GM21390 (cell line): ENCODE measurements around the gene CAMK2N1.

Experiments used
- ATAC-seq: cut with Tn5 transposase; IDR thresholded peaks from one replicate; pipeline ENCODE4 v1.9.1; 2021; ENCODE audit not compliant: unreplicated experiment

Gene CAMK2N1

DNA sequence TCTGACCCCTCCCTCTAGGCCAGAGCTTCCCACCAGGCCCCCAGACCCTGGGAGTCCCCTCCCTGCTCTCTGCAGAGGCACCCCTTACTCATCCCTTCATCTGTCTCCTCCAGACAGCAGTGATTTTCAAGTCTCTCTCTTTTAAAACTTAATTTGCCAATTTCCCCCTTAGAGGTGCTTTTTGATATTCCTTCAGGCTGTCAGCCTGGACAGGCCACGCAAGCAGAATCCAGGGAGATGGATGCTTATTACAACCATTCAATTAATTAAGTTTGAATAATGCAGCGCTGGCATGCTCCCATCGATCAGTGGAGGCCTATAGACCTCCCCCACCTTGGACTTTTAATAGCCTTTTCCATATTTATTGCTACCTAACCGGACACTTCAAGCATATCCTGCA, 6.2 kb downstream of the CAMK2N1 start:
- ATAC-seq: no peak

DNA sequence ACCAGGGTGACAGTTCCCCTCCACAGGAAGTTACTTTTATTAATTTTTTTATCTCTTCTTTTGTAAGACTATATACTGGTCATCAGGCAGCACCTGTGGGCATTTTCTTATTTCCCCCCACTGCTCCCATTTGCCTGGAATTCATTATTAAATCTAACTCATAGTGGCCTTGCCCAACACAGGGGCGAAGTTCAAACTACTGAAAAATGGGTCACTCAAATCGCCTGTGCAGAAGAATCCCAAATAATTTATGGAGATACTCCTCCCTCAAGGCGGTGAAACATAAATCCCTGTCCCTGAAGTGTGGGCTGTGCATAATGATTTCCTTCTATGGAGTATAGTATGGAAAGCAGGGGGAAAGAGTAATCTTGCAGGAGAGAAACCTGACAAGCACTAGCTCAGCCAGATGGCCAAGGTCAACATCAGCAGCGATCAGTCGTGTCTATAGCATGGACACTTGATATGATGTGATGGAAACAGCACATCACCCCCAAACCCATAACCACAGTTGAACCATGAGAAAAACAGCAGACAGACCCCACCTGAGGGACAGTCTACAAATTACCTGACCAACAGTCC, 7.9 kb downstream of the CAMK2N1 start:
- no peak for ATAC-seq

DNA sequence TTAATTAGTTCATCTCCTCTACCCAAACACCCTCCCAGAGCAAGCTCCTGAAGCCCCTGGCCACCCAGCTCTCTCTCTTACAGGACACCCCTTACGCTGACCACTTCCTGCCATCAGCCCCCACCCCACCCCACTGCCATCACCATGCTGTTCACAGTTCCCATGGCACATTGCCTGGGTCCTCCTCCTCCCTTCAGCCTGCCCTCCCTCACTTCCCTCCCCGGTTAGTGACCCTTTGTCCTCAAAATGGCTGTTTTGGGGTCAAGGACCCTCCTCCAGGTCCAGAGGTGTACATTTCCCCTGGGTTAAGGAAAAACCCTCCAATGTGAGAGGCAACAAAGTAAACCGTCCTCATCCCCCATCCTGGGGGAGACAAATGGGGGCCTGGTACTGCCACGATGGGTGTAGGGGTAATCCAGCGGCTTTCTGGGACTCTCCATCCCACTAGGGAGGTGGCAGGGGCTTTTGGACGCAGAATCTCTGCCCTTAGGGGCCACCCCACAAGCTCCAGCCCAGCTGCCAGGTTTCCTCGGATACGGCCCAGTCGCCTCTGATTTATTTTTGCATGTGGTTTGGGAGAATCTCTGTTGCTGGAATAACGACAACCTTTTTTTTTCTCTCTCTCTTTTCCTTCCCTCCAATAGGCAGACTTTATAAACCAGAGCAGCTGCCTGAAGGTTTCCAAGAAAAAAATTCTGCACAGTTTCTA, 8.5 kb downstream of the CAMK2N1 start:
- ATAC-seq: no peak

DNA sequence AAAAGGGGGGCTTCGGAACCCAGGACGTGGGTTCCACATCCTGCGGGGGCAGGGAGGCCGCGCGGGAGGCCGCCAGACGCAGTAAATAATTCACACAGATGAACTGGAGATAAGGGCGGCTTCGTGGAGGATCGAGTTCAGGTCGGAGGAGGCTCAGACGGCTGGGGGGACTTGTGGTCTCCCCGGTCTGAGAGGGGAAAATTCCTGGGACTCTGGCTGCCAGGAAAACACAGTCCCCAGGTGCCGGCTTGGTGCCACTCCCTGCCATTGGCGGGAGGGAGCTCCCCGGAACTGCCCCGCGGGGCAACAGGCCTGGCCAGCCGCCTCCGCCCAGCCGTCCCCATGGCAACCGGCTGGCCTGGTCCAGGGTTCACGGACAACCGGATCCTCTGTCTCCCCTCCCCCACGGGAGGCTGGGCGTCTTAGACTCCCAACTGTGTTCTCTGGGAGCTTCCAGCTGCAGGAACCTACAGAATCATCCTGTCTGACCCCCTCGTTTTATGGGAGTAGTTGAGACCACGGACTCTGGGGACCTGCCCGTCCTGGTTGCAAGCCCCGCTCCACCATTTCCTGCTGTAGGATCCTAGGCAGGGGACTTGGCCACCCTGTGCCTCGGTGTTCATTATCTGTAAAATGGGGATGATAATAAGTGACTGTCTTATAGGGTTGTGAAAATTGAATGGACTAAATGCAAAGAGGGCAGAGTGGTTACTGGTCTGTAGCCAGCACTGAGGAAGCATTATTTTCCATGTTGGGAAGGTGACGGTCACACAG, 9.6 kb downstream of the CAMK2N1 start:
- no peak for ATAC-seq

DNA sequence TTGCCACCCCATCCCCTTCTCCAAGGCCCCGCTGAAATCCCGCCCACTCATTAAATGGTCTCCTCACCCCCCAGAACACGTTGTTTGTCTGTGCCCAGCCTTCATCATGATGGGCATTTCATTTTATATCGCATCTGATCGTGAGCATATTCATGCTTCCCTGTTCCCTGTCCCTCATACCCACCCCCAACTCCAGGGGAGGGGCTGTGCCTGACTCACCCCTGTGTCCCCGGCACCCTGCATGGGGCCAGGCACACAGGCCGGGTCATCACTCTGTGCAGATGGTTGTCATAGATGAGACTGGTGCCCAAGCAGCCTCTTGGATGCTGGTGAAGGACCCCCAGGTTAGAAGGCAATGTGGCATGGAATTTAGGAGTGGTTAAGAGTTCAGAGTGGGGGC, 11.0 kb downstream of the CAMK2N1 start:
- ATAC-seq: no peak

DNA sequence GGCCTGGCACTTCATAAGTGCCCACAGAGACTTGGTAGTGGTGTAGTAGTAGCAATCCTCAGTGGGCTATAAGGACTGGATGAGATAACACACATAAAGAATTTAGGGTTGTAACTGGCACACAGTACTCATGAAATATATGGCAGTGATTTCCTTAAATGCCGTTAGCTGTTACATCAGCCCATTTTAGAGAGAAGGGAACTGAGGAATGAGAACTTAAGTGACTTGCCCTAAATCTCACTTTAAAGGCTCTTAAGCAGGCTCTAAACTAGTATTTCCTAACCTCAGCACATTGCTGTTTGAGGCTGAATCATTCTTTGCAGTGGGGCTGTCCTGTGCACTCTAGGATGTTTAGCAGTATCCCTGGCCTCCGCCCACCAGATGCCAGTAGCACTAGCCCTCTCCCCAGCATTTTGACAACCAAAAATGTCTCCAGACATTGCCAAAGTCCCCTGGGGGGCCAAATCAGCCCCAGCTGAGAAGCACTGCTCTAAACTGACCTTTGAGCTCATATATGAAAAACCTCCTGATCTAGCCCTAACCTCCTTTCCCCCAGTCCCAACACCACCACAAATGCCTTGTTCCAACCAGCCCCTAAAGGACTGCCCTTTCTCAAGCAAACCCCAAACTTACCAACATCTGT, 11.6 kb downstream of the CAMK2N1 start:
- no peak for ATAC-seq

DNA sequence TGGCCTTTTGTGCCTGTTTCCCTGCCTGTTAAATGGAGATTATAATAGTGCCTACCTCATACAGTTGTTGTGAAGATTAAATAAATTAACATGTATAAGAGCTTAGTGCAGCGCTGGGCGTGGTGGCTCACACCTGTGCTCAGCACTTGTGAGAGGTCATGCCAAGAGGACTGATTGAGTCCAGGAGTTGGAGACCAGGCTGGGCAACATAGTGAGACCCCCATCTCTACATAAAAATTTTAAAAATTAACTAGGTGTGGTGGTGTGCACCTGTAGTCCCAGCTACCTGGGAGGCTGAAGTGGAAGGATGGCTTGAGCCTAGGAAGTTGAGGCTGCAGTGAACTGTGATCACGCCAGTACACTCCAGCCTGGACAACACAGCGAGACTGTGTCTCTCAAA, 12.1 kb downstream of the CAMK2N1 start:
- no peak for ATAC-seq

DNA sequence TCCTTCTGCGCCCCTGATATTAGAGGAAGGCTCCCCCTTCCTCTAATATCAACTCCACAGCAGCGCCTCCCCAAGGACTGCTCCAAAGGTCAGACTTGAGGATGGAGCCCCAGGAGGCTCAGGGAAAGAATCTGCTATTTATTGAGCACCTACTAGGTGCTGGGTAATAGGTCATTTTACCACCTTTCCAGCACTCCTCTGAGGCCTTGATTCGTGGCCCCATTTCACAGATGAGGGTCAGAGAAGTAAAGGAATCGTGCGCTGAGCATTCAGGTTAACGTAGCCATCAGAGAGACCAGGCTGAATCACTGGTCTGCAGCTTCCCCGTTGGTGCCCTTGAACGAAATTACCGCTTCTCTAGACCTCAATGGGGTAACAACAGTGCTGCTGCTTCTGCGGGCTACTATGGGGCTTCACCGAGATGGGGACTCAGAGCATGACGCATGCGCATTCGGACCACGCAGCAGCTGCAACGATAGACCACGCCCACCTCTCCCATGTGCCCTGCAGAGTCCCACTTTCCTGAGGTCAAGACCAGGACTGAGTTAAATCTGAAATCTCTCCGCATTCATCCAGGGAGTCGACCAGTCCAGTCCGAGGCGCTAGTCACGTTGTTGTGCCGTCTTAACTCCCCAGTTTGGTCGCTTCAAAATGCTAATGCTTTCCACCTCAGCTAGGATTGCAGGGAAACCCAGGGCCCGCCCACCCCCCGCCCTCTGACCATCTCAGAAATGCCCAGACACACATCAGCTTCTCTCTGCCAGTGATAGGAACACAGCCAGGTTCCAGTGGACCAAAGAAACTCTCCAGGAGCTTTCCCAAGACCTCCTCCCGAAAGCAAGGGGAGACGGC, 12.9 kb downstream of the CAMK2N1 start:
- no peak for ATAC-seq

DNA sequence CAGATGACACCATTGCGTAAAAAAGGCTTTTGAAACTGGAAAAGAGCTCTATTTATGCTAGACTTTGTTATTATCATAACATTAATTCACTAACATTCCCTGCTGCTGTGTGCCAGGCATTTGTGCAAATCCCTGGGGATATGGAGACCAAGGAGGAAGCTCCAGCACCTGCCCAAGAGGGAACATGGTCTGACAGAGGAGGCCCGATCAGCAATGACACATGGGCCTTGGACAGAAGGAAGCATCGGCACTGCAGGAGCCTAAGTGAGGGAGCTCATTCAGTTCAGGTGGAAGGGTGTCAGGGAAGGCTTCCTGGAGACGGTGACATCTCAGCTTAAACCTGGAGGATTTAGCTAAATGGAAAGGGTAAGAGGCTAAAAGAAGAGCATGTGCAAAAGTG, 13.9 kb downstream of the CAMK2N1 start:
- no peak for ATAC-seq

DNA sequence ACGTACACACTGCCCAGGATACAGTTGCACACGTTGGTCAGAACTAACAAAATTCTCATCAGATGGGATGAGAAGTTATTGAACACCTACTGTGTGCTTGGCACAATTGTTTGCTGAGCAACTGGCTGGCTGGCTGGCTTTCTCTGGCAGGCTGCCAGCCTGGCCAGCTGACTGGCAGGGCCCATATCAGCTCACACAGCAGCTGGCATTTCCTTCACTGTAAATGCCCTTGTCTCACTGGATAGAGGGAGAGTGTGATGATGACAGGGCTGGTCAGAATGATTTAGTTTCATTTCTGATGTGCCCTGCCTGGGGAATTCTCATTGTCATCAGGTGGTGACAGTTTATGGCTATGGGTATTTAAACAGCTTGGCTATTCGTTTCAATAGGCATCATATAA, 15.8 kb downstream of the CAMK2N1 start:
- no peak for ATAC-seq

DNA sequence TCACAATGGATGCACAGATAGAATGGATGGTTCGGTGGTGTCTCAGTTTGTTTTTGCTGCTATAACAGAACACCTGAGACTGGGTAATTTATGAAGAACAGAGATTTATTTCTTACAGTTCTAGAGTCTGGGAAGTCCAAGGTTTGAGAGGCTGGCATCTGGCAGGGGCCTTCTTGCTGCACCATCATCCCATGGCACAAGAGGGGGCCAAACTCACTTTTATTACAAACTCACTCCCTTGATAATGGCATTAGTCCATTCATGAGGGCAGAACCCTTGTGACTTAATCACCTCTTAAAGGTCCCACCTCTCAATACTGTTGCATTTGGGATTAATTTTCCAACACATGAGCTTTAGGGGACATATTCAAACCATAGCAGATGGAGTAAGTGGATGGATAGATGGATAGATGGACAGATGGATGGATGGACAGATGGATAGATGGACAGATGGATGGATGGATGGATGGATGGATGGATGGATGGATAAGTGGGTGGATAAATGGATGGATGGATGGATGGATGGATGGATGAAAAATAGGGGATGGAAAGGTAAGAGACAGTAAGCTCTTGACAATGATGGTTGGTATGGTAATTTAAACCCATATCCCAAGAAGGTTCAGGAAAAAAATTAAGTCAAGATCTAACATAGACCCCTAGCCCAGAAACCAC, 16.5 kb downstream of the CAMK2N1 start:
- no peak for ATAC-seq

DNA sequence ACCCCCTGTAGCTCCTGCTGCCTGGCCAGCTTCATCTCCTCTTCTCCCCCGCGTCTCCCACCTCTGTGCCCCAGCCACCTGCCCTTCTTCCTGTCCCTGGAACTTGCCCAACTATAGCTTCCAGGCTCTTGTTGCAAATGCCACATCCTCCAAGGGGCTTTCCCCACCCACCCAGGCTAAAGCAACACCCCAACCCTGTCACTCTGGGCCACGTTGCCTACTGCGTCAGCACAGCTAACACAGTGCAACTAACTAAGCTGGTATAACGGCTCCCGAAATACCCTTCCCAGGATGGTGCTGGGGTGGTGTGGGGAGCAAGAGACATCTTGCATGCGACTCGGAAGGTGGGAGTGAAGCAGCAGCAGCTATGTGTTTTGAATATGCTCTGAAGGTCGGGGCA, 19.7 kb downstream of the CAMK2N1 start:
- no peak for ATAC-seq

DNA sequence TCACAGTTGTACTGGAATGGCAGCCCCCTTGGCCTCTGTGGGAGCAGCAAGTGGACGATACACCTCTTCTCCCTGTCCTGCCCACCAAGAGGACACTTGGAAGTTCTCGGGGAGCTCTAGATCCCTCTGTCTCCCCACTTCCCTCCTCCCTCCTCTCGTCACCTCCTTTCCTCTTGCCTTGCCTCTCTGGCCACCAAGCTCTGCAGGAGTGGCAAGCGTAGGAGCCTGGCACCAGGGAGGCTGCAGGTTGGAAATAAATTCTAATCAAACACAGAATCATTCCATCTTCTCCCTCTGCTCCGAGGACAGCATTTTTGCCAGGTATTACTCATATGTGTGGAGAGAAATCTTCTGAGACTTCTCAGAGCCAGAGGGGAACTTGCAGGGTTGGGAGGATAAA, 20.8 kb downstream of the CAMK2N1 start:
- no peak for ATAC-seq

DNA sequence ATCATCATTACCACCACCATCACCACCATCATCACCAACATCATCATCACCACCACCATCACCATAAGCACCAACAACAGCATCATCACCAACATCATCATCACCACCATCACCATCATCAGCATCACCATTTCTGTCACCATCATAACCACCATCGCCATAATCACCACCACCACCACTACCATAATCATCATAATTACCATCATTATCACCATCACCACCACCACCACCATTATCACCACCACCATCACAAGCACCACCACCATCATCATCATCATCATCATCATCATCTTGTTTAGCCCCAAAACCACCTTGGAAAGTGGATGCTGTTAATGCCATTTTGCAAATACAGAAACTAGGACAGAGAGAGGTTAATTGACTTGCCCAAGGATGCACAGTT, 22.5 kb downstream of the CAMK2N1 start:
- no peak for ATAC-seq

DNA sequence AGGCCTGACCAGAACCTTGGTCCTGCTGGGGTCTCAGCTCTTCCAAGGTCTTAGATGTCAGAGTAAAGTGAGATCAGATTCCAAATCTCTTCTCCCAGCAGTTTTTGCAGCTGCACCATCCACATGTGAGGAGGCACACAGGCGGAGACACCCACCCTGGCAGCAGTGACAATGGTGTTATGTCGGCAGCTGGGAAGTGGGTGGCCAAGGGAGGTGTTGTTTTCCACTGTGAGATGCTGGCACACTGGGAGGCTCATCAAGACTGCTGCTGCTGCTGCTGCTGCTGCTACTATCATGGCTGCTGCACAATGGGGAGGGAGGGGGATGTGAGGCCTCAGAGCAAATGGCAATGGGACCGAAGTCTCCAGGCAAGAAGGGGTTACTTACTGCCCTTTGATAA, 23.6 kb downstream of the CAMK2N1 start:
- no peak for ATAC-seq

DNA sequence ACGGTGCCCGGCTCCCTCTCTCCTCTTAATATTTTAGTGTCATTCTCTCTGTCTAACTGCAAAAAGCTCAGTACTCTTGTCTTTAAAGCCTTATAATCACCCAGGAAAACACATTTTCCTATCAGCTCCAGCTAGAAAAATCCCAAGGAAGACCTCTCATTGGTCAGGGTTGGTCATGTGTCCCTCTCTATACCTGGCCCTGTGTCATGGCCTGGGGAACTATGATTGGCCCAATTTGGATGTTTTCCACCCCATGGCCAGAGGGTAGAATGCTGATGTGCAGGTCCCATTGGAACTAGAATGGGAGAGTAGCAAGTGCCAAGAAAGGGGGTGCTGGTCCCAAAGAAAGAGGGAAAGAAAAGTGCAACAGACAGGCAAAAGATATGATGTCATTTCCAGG, 27.3 kb downstream of the CAMK2N1 start:
- ATAC-seq: no peak

DNA sequence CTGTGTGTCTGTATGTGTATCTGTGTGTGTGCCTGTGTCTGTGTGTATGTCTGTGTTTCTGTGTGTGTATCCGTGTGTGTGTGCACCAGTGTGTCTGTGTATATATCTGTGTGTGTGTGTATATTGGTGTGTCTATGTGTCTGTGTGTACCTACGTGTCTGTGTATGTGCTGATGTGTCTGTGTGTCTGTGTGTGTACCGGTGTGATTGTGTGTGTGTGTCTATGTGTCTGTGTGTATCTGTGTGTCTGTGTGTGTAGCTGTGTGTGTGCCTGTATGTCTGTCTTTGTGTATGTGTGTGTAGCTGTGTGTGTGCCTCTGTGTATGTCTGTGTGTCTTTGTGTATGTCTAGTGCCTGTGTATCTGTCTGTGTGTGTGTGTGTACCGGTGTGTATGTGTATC, 32.0 kb downstream of the CAMK2N1 start:
- no peak for ATAC-seq

DNA sequence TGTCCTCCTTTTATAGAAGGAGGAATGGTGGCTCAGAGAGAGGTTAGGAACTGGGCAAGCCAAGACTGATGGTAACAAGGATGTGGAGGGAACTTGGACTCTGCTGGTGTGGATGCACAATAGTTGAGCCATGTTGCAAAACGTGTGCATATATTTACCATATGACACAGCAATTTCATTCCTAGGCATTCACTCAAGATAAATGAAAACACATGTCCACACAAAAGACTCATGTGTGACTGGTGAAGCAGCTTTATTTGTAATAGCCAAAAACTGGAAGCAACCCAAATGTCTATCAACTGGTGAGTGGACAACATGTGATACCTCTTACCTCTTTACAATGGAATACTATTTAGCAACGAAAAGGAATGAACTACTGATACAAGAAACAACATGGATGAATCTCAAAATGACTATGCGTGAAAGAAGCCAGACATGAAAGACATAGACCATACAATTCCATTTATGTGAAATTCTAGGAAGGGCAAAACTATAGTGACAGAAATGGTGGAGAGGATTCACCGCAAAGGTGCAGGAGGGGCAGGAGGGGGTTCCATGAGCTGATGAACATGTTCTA, 36.2 kb downstream of the CAMK2N1 start:
- ATAC-seq: no peak

DNA sequence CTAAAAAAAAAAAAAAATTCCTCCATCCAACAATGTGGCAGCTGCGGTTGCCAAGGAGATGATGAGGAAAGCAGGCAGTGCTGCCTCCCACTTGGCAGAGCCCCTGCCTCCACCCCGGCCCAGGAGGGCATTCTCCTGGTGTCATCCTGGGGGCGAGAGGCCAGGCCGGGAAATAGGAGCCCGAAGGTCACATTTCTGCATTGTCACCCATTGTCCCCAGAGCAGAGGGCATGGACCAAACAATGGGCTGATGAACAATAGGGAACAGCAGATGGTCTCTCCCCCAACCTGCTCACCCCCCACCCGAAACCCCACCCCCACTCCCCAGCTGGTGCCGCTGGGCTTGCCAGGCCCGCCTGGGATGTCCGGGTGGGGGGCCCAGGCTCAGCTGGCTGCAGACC, 37.3 kb downstream of the CAMK2N1 start:
- ATAC-seq: no peak

DNA sequence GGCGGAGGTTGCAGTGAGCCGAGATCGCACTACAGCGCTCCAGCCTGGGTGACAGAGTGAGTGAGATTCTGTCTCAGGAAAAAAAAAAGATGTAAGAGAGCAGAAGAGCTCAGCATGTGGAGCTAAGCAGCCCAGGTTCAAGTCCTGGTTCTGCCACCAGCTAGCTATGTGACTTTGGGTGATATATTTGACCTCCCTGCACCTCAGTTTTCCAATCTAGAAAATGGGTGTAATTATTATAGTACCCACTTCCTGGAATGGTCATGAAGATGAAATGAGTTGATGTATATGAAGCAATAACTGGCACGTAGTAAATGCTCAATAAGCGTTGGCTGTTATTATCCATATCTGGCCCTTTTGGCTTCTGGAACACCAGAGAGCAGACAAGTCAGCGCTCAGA, 38.2 kb downstream of the CAMK2N1 start:
- no peak for ATAC-seq
